G401 (cell line): Measurements from ENCODE around the gene TGFBRAP1. TPM values are rescaled to one million over a fixed set of nuclear protein-coding genes. Genes with fewer than 3 reads are reported as not detected.

ENCODE experiments used
- DNase-seq: peaks from one replicate; pipeline ENCODE4 v3.0.0-alpha.2; 2015; ENCODE audit warnings: low spot score
- in situ Hi-C: cut with HindIII; loops from 2 replicates; pipeline ENCODE4 v1.10.0; 2016; ENCODE audit warnings: low sequenced_read_pairs, mixed read lengths
- total RNA-seq: library from RNA; depleted of rRNA; stranded (reverse); fragments of >200 nt; shearing (Covaris generic); gene quantifications from 2 replicates; pipeline ENCODE4 v1.2.3, GENCODE V29; 2014; rRNA removed

TGFBRAP1 gene
- 16.7 and 30.4 TPM in 2 replicates for total RNA-seq

- peak; percentile 40 for DNase-seq
- in situ Hi-C loops = no loop called here
Measured at GRCh38 chr2:105329561-105330495, at the start of gene TGFBRAP1. TSS of gene TGFBRAP1 (minus strand) at chr2:105329735. CDS start at chr2:105308301, 21,434 bp downstream.

- no peak for DNase-seq
- in situ Hi-C loops = loop anchor here (25.0 kb wide), 1 partner anchor 133 kb away; no protein-coding TSS in a partner anchor
Measured at GRCh38 chr2:105378921-105379383, 49.4 kb upstream of the TGFBRAP1 start.

- in situ Hi-C loops = loop anchor here (25.0 kb wide), 1 partner anchor 134 kb away; no protein-coding TSS in a partner anchor
- no peak for DNase-seq
Measured at GRCh38 chr2:105378276-105378840, 48.8 kb upstream of the TGFBRAP1 start.

- DNase-seq = no peak
- in situ Hi-C loops = loop anchor here (25.0 kb wide), 1 partner anchor 134 kb away; no protein-coding TSS in a partner anchor
Measured at GRCh38 chr2:105377871-105378270, 48.3 kb upstream of the TGFBRAP1 start.

GRCh38 chr2:105376789-105377240 lies 47.3 kb upstream of the TGFBRAP1 start:
- DNase-seq = no peak
- in situ Hi-C loops = loop anchor here (25.0 kb wide), 1 partner anchor 135 kb away; no protein-coding TSS in a partner anchor

GRCh38 chr2:105376010-105376409 lies 46.5 kb upstream of the TGFBRAP1 start:
- DNase-seq = no peak
- in situ Hi-C loops = loop anchor here (25.0 kb wide), 1 partner anchor 136 kb away; no protein-coding TSS in a partner anchor

- no peak for DNase-seq
- in situ Hi-C loops = loop anchor here (25.0 kb wide), 1 partner anchor 137 kb away; no protein-coding TSS in a partner anchor
Measured at GRCh38 chr2:105375001-105375561, 45.5 kb upstream of the TGFBRAP1 start.

- DNase-seq = no peak
- in situ Hi-C loops = no loop called here
Measured at GRCh38 chr2:105373895-105374401, 44.4 kb upstream of the TGFBRAP1 start.

- DNase-seq = peak; percentile 95
- in situ Hi-C loops = no loop called here
Measured at GRCh38 chr2:105373344-105373781, 43.8 kb upstream of the TGFBRAP1 start.

GRCh38 chr2:105371810-105372209 lies 42.3 kb upstream of the TGFBRAP1 start:
- DNase-seq = no peak
- in situ Hi-C loops = no loop called here

GRCh38 chr2:105371156-105371555 lies 41.6 kb upstream of the TGFBRAP1 start:
- in situ Hi-C loops = no loop called here
- DNase-seq = no peak

GRCh38 chr2:105369777-105370690 lies 40.5 kb upstream of the TGFBRAP1 start:
- peak; percentile 92 for DNase-seq
- in situ Hi-C loops = no loop called here

GRCh38 chr2:105368759-105369408 lies 39.3 kb upstream of the TGFBRAP1 start:
- in situ Hi-C loops = no loop called here
- DNase-seq = no peak

- no peak for DNase-seq
- in situ Hi-C loops = no loop called here
Measured at GRCh38 chr2:105365206-105365605, 35.7 kb upstream of the TGFBRAP1 start.

GRCh38 chr2:105364436-105365139 lies 35.1 kb upstream of the TGFBRAP1 start:
- no peak for DNase-seq
- in situ Hi-C loops = loop anchor here (5.0 kb wide), 1 partner anchor 38 kb away; no protein-coding TSS in a partner anchor

GRCh38 chr2:105362862-105363591 lies 33.5 kb upstream of the TGFBRAP1 start:
- in situ Hi-C loops = loop anchor here (5.0 kb wide), 1 partner anchor 39 kb away; no protein-coding TSS in a partner anchor

More at GRCh38 chr2:105362862-105363591, 33.5 kb upstream of the TGFBRAP1 start:
- no peak for DNase-seq
